Ovary (tissue), 3 donors: ENCODE data around the gene SOS2.

Source experiments
- POLR2A ChIP-seq: fragments of 450-650 bp; IDR thresholded peaks from one replicate; pipeline ENCODE4 v1.6.1; 2017; ENCODE audit warnings: antibody characterized with exemption, mild to moderate bottlenecking, moderate library complexity
- TF ChIP-seq, protein P1 (sequence below), 3 donors: fragments of 450-650 bp in 2 of 3; fragments of 200-600 bp in 1 of 3; IDR thresholded peaks; one replicate each; pipeline versions ENCODE4 v1.5.1 to v1.8.0; 2016 to 2022; ENCODE audit warnings: antibody characterized with exemption in 3 of 3, mild to moderate bottlenecking in 1 of 3
- donor health status: DM: no; HTN: no; CAD: no.

DNA sequence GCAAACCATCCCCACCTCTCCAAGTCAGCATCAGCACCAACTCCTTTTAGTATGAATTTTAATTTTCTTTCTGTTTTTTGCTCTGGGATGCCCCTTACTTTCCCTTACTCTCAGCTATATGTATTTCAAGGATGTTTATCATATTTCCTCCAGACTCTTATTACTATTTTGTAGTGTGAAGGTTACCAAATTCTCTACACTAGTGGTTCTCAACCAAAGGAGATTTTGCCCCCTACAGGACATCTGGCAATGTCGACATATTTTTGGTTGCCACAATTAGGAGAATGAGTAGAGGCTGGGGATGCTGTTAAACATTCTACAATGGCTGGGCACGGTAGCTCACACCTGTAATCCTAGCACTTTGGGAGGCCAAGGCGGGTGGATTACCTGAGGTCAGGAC lies 29.1 kb upstream of the SOS2 start:
- TF ChIP-seq, protein P1, sequence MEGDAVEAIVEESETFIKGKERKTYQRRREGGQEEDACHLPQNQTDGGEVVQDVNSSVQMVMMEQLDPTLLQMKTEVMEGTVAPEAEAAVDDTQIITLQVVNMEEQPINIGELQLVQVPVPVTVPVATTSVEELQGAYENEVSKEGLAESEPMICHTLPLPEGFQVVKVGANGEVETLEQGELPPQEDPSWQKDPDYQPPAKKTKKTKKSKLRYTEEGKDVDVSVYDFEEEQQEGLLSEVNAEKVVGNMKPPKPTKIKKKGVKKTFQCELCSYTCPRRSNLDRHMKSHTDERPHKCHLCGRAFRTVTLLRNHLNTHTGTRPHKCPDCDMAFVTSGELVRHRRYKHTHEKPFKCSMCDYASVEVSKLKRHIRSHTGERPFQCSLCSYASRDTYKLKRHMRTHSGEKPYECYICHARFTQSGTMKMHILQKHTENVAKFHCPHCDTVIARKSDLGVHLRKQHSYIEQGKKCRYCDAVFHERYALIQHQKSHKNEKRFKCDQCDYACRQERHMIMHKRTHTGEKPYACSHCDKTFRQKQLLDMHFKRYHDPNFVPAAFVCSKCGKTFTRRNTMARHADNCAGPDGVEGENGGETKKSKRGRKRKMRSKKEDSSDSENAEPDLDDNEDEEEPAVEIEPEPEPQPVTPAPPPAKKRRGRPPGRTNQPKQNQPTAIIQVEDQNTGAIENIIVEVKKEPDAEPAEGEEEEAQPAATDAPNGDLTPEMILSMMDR (IDR thresholded peaks at IDR 0.05) = no peak
- TF ChIP-seq POLR2A = no peak
